ENCODE measurements around the gene ARHGAP26.

- TF ChIP-seq REST (IDR thresholded peaks at IDR 0.05; ENCODE audit: insufficient read depth in 1 of 2, low read depth in 2 of 2, low read length in 2 of 2) (no peak), SIN3A (IDR thresholded peaks at IDR 0.05; ENCODE audit: borderline replicate concordance, insufficient read depth, low read length) (no peak), POLR2AphosphoS5 (IDR thresholded peaks at IDR 0.05; ENCODE audit: low read depth, low read length) (no peak), FOXP2 (optimal IDR thresholded peaks at IDR 0.05; ENCODE audit: borderline replicate concordance, extremely low read depth, extremely low read length, insufficient read depth) (no peak), TAF1 (IDR thresholded peaks at IDR 0.05; ENCODE audit: borderline replicate concordance, insufficient read depth, low read length) (no peak)
Measured at GRCh38 chr5:143074414-143074996, 304.3 kb downstream of the ARHGAP26 start.

Measured in PFSK-1 (cell line).